CD4-positive, alpha-beta T cell treated with Interleukin-4 for 1 hour (primary cell): ENCODE data around the gene ABHD12.

Experiments
- DNase-seq, 2 donors: peaks; one replicate each; pipeline ENCODE4 v3.0.0-alpha.2; 2020 to 2022

ABHD12 gene

GRCh38 chr20:25254986-25255680, 135.5 kb downstream of the ABHD12 start:
- no peak for DNase-seq

DNA sequence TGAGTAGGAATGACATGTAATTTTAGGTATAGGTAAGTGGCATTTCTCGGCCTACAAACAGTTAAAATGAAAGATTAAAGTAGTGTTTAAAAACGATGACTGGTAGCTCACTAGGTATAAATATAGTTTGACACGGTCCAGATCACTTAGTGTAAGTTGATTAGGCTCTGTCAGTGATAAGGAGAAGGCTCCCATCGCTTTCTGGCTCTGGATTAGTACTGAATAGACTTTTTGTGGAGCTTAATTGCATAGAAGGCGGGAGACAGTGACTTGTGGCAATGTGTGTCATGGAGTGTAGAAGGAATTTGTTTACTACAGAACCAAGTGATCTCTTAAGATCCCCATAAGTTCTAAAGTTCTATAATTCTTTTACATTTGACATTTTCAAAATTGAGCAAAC, 136.1 kb downstream of the ABHD12 start:
- DNase-seq, result no peak

GRCh38 chr20:25253606-25254275, 136.9 kb downstream of the ABHD12 start:
- DNase-seq, result no peak

DNA sequence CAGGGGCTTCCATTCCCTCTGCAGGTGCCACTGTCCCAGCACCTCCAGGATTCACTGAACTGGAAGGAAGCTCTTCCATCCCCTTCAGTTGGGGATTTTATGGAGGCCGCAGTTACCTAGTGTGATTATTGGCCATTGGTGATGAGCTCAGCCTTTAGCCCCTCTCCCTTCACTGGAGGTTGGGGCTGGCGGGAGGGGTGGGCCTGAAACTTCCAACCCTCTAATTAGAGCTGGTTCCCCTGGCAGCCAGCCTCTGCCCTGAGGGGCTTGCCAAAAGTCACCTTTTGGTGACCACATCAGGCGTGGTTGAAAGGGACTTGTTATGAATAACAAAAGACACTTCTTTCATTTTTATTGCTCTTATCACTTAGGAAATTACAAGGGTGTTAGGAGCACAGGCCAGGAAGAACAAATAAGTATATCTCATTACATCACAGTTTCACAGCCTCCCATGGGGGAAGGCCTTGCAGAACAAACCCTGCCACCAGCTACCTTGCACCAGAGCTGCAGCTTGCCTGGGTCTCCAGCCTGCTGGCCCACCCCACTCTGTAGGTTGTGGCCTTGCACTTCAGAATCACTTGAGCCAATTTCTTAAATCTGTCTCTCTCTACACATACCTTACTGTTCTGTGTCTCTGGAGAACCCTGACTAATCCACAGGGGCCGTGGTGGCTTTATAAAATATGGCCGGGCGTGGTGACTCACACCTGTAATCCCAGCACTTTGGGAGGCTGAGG, 137.8 kb downstream of the ABHD12 start:
- DNase-seq, result no peak

DNA sequence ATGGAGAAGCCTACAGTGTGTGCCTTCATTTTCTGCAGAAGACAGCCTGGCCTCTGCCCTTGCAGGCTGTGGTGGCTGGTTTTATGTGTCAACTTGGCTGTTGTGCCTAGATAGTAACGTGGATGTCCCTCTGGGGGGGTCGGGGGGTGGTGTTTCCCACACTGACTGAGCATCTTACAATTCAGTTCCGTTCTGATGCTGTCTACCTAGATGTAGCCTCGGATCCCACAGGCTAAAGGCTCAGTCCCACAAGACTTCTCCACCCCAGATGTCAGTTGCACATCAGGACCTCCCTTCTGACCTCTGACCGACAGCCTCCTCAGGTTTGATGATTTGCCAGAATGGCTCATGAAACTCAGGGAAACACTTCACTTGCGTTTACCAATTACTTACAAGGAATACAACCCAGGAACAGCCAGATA, 138.4 kb downstream of the ABHD12 start:
- DNase-seq, result no peak

GRCh38 chr20:25251558-25251957, 139.1 kb downstream of the ABHD12 start:
- no peak for DNase-seq

DNA sequence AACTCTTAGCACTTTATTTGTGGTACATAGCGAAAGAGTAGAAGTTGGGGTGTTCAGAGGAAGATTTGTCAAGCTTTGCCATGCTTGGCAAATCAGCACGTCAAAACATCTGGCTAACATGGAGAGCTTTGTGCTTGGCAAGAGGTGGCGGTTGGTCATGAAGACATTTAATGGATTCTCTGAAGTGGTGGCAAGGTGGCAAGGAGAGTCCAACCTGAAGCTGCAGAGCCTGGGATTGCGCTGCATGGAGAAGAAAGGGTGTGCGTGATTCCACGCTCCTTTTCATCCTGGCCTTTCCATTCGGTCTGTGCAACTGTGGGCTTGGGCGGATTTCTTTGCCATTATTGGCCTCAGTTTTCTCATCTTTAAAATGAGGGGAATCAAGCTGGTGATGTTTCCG, 139.6 kb downstream of the ABHD12 start:
- no peak for DNase-seq

- no peak for DNase-seq
These were observed 140.1 kb downstream of the ABHD12 start for GRCh38 chr20:25250508-25250907.
